CD4-positive, alpha-beta T cell (primary cell): Measurements from ENCODE around the gene DDX3X. TPM values are rescaled to one million over a fixed set of nuclear protein-coding genes. Genes with fewer than 3 reads are reported as not detected.
A peak's percentile ranks its signal among the peaks of the same experiment; 100 is the strongest.

Experiments used
- ATAC-seq: fragments of 200-7000 bp; cut with Tn5 transposase; one replicate; pipeline ENCODE4 v1.10.0; 2022; ENCODE audit warnings: mild to moderate bottlenecking; ENCODE audit not compliant: poor library complexity
- CTCF ChIA-PET: fragments of 350-600 bp; sonication (Branson Sonifier 250); formaldehyde crosslinking; loops from one replicate; lab custom pipeline; 2021; ENCODE audit warnings: antibody characterized with exemption, inconsistent platforms; lab: Charles Lee
- POLR2A ChIA-PET: fragments of 350-600 bp; sonication (Branson Sonifier 250); formaldehyde crosslinking; loops from one replicate; lab custom pipeline; 2021; ENCODE audit warnings: antibody characterized with exemption, inconsistent platforms; lab: Charles Lee
- DNase-seq, 14 experiments: peaks; one replicate each; pipeline ENCODE4 v3.0.0-alpha.2; 2013 to 2020; ENCODE audit warnings: mixed read lengths in 2 of 14
- H3K27ac ChIP-seq, 2 donors: one replicate each; pipeline versions ENCODE4 v1.5.1 to v1.7.0; 2013; ENCODE audit warnings: low read length in 2 of 2, low read depth in 1 of 2, mild to moderate bottlenecking in 1 of 2
- H3K27me3 ChIP-seq, 2 experiments: 1 replicate in 1 of 2; 2 replicates in 1 of 2; pipeline versions ENCODE4 v1.6.1 to v1.7.0; 2013; ENCODE audit warnings: low read length in 2 of 2, control low read depth in 1 of 2, mild to moderate bottlenecking in 1 of 2, moderate library complexity in 1 of 2; ENCODE audit not compliant: insufficient read depth in 2 of 2, control insufficient read depth in 1 of 2
- H3K36me3 ChIP-seq: one replicate; pipeline ENCODE4 v1.6.1; 2013; ENCODE audit warnings: low read length, control low read depth; ENCODE audit not compliant: insufficient read depth
- H3K4me1 ChIP-seq: one replicate; pipeline ENCODE4 v1.6.1; 2013; ENCODE audit warnings: low read length, control low read depth; ENCODE audit not compliant: insufficient read depth
- H3K4me3 ChIP-seq: one replicate; pipeline ENCODE4 v1.5.1; 2013; ENCODE audit warnings: mild to moderate bottlenecking, low read length, moderate library complexity
- H3K9me3 ChIP-seq, 2 experiments: 1 replicate in 1 of 2; 2 replicates in 1 of 2; pipeline versions ENCODE4 v1.6.1 to v1.7.0; 2013; ENCODE audit warnings: low read length in 2 of 2, mild to moderate bottlenecking in 2 of 2, control low read depth in 1 of 2, moderate library complexity in 1 of 2; ENCODE audit not compliant: control insufficient read depth in 1 of 2, insufficient read depth in 1 of 2
- H3K27ac Mint-ChIP-seq: one replicate; pipeline ENCODE4 v1.8.0; 2020; ENCODE audit warnings: mixed read lengths
- H3K27me3 Mint-ChIP-seq: one replicate; pipeline ENCODE4 v1.8.0; 2021; ENCODE audit warnings: mixed read lengths
- H3K36me3 Mint-ChIP-seq: one replicate; pipeline ENCODE4 v1.8.0; 2021; ENCODE audit warnings: low read depth, mixed read lengths
- H3K4me1 Mint-ChIP-seq: one replicate; pipeline ENCODE4 v1.8.0; 2021; ENCODE audit warnings: low read depth, mixed read lengths
- H3K4me3 Mint-ChIP-seq: one replicate; pipeline ENCODE4 v1.8.0; 2020; ENCODE audit warnings: mild to moderate bottlenecking, mixed read lengths
- H3K9me3 Mint-ChIP-seq: one replicate; pipeline ENCODE4 v1.8.0; 2020; ENCODE audit warnings: mixed read lengths
- CTCF ChIP-seq: fragments of 200-600 bp; IDR thresholded peaks from one replicate; pipeline ENCODE4 v1.8.0; 2022; ENCODE audit warnings: antibody characterized with exemption, mild to moderate bottlenecking
- intact Hi-C, 2 experiments: fragments of 100-400 bp; cut with DNase I in 1 of 2; cut with micrococcal nuclease in 1 of 2; formaldehyde crosslinking; loops; one replicate each; pipeline versions ENCODE4 v1.15.1 to v1.9.0; 2023 to 2025; cut with DNase I, micrococcal nuclease
- total RNA-seq, 174 experiments: library from RNA in 2 of 174; stranded (reverse) in 2 of 174; gene quantifications; one replicate each; pipeline ENCODE4 v1.2.3 and lab custom pipeline; 2021 to 2026

DDX3X gene
- total RNA-seq, 2 experiments from 2014 or later, result 610 to 653 TPM

- Histone ChIP-seq H3K27ac (peak overlapping the region; percentile 98 to 100), H3K4me1 (peaks cover 25% of the 10 kb centered on the region), H3K36me3 (peaks cover 24% of the 10 kb centered on the region), H3K9me3 (no peaks in the 10 kb centered on the region), H3K27me3 (no peaks in the 10 kb centered on the region), H3K4me3 (peak overlapping the region; percentile 100)
- DNase-seq (peak in 2 of 14 experiments; percentile 25 to 34), ATAC-seq (no peak)
- no peak for TF ChIP-seq CTCF
- no peaks in the 10 kb centered on the region for H3K9me3 Mint-ChIP-seq
- ChIA-PET CTCF (no interaction called here), POLR2A (interaction anchor here (1.0 to 2.1 kb wide), 4 partner anchors 12 to 250 kb away, joined by 3 to 10 read pairs (median 6); partner anchors contain the start of gene USP9X)
- intact Hi-C loops, result loop anchor here in 1 of 2 experiments (10.0 kb wide), 1 partner anchor 589 kb away; the partner anchor contains the start of gene CASK
- peak overlapping the region; percentile 99 for H3K4me3 Mint-ChIP-seq
- H3K27me3 Mint-ChIP-seq, result peaks cover 4% of the 10 kb centered on the region
- peak overlapping the region; percentile 99 for H3K27ac Mint-ChIP-seq
- H3K36me3 Mint-ChIP-seq, result peaks cover 71% of the 10 kb centered on the region
- H3K4me1 Mint-ChIP-seq, result peaks cover 42% of the 10 kb centered on the region
These were observed 1.4 kb downstream of the DDX3X start for GRCh38 chrX:41335198-41335957.

GRCh38 chrX:41335958-41336331 is 2.0 kb downstream of the DDX3X start:
- CTCF ChIA-PET, result no interaction called here
- DNase-seq (peak in 1 of 14 experiments; percentile 31), ATAC-seq (no peak)
- Mint-ChIP-seq H3K4me3 (peak overlapping the region; percentile 99), H3K27ac (peak overlapping the region; percentile 99), H3K27me3 (peaks cover 4% of the 10 kb centered on the region), H3K36me3 (peaks cover 76% of the 10 kb centered on the region), H3K4me1 (peaks cover 46% of the 10 kb centered on the region), H3K9me3 (no peaks in the 10 kb centered on the region)
- Histone ChIP-seq H3K4me3 (peak overlapping the region; percentile 100), H3K36me3 (peaks cover 29% of the 10 kb centered on the region), H3K4me1 (peaks cover 22% of the 10 kb centered on the region), H3K9me3 (no peaks in the 10 kb centered on the region), H3K27me3 (no peaks in the 10 kb centered on the region), H3K27ac (peak overlapping the region; percentile 98 to 100)
- TF ChIP-seq CTCF, result no peak
- intact Hi-C loops, result loop anchor here (2.0 to 10.0 kb wide), 2 partner anchors 15 to 589 kb away; partner anchors contain the start of gene CASK (in 1 of the 2)
- POLR2A ChIA-PET, result interaction anchor here (1.0 to 2.1 kb wide), 4 partner anchors 12 to 250 kb away, joined by 3 to 10 read pairs (median 6); partner anchors contain the start of gene USP9X

- Histone ChIP-seq H3K36me3 (peaks cover 34% of the 10 kb centered on the region), H3K9me3 (no peaks in the 10 kb centered on the region), H3K27me3 (no peaks in the 10 kb centered on the region), H3K4me1 (peaks cover 23% of the 10 kb centered on the region), H3K27ac (peak overlapping the region; percentile 22 to 100), H3K4me3 (peak overlapping the region; percentile 100)
- peaks cover 4% of the 10 kb centered on the region for H3K27me3 Mint-ChIP-seq
- peak overlapping the region; percentile 99 for H3K27ac Mint-ChIP-seq
- ChIA-PET POLR2A (interaction anchor here (0.7 to 2.1 kb wide), 4 partner anchors 11 to 587 kb away, joined by 3 to 10 read pairs (median 5); partner anchors contain the start of gene USP9X), CTCF (no interaction called here)
- no peak for TF ChIP-seq CTCF
- H3K36me3 Mint-ChIP-seq, result peaks cover 81% of the 10 kb centered on the region
- DNase-seq, result peak in 1 of 14 experiments; percentile 14
- H3K4me1 Mint-ChIP-seq, result peaks cover 51% of the 10 kb centered on the region
- H3K4me3 Mint-ChIP-seq, result peak overlapping the region; percentile 99
- no peak for ATAC-seq
- intact Hi-C loops, result loop anchor here (2.0 to 10.0 kb wide), 2 partner anchors 14 to 588 kb away; partner anchors contain the start of gene CASK (in 1 of the 2)
- H3K9me3 Mint-ChIP-seq, result no peaks in the 10 kb centered on the region
These were observed 2.5 kb downstream of the DDX3X start for GRCh38 chrX:41336447-41336846.
